Lower leg skin (tissue), 3 donors: ENCODE data around the gene MACROH2A2.

Source experiments
- POLR2A ChIP-seq, 2 donors: fragments of 450-650 bp; IDR thresholded peaks; one replicate each; pipeline ENCODE4 v1.6.1; 2016 to 2017; ENCODE audit warnings: antibody characterized with exemption in 2 of 2, mild to moderate bottlenecking in 1 of 2, moderate library complexity in 1 of 2
- TF ChIP-seq, protein P1 (sequence below), 3 donors: fragments of 450-650 bp; IDR thresholded peaks; one replicate each; pipeline ENCODE4 v1.5.1; 2016; ENCODE audit warnings: antibody characterized with exemption in 3 of 3, mild to moderate bottlenecking in 3 of 3, moderate library complexity in 2 of 3

- TF ChIP-seq, protein P1, sequence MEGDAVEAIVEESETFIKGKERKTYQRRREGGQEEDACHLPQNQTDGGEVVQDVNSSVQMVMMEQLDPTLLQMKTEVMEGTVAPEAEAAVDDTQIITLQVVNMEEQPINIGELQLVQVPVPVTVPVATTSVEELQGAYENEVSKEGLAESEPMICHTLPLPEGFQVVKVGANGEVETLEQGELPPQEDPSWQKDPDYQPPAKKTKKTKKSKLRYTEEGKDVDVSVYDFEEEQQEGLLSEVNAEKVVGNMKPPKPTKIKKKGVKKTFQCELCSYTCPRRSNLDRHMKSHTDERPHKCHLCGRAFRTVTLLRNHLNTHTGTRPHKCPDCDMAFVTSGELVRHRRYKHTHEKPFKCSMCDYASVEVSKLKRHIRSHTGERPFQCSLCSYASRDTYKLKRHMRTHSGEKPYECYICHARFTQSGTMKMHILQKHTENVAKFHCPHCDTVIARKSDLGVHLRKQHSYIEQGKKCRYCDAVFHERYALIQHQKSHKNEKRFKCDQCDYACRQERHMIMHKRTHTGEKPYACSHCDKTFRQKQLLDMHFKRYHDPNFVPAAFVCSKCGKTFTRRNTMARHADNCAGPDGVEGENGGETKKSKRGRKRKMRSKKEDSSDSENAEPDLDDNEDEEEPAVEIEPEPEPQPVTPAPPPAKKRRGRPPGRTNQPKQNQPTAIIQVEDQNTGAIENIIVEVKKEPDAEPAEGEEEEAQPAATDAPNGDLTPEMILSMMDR (IDR thresholded peaks at IDR 0.05): no peak
- TF ChIP-seq POLR2A (IDR thresholded peaks at IDR 0.05): no peak
These were observed 45.4 kb upstream of the MACROH2A2 start for GRCh38 chr10:70007116-70007820.
